HG03432 (cell line): ENCODE measurements around the gene PARP4.
"Not testable (repeated sequence)": the region's sequence is repeated elsewhere in the genome, so short reads cannot be mapped to it uniquely, and the experiment has no call there.

ENCODE experiments used
- ATAC-seq: cut with Tn5 transposase; IDR thresholded peaks from one replicate; pipeline ENCODE4 v1.9.1; 2021; ENCODE audit warnings: mild to moderate bottlenecking, moderate library complexity; ENCODE audit not compliant: unreplicated experiment

Gene PARP4

DNA sequence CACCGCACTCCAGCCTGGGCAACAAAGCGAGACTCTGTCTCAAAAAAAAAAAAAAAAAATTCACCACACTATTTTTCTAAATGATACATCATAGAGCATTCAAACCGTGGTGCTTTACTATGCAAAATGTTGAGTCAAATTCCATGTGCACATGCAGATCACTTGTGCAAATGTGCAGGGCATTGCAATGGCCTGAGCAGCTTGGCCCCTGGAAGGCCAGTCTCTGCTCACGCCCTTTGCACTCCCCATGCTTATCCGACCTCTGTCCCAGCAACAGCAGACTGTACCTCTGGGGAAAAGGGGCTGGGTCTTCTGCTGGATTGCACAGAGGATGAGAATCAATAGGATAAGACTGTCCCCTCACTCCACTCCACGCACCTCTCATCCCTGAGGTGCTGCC is 58.5 kb downstream of the PARP4 start:
- ATAC-seq: no peak

DNA sequence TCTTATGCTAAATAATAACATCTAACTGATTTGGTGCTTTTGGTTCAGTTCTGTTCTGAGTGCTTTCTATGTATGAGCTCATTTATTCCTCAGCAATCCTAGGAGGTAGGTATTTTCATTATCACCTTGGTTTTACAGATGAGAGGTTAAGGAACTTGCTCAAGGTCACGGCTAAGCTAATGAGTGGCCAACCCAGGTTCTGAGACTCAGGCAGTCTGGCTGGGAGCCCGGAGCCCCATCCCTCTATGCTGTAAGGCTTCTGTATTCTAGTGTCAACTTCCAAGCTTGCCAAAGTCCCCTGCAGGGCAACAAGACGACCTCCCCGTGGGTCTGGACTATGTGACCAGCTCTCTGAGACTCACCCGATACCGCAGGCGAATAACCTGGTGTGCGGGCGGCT is 60.5 kb downstream of the PARP4 start:
- ATAC-seq: no peak

GRCh38 chr13:24450530-24450929 is 62.0 kb downstream of the PARP4 start:
- ATAC-seq: no peak

- not testable (repeated sequence) for ATAC-seq
These were observed 67.7 kb downstream of the PARP4 start for GRCh38 chr13:24444851-24445250.

- ATAC-seq: no peak
These were observed 69.2 kb downstream of the PARP4 start for GRCh38 chr13:24443366-24443765.

DNA sequence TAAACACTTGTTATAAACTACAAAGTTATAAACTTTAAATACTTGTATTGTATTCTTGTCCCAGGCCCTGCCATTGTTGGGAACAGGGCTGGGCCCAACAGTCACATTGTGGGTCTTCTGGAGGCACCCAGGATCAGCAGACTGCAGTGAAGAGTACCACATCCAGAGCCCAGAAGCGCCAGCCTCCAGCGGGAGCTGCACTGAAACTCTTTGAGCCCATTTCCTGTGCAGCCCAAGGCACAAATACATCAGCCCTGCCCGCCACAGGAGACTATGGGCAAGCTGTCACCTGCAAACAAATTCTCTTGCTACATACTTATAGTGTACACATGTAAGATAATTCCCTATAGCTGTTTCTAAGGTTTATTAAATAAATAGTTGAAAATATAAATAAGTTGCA is 86.5 kb downstream of the PARP4 start:
- not testable (repeated sequence) for ATAC-seq

DNA sequence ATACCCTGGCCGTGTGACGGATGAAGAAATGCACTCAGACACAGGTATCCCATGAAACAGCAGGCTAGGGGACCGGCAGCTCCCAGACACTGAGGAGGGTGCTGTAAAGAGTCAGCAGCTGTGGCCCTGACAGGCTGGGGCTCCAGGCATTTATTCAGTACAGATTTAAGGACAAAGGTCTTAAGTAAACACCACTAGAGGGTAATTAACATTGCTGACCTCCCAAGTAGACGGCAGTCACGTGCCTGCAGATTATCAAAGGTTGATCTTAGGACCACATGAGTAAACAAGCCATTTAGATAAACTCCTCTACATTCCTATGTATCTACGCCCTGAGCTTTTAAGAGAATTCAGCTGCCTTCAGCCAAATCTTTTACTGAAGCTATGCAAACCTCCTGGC is 92.9 kb downstream of the PARP4 start:
- not testable (repeated sequence) for ATAC-seq

DNA sequence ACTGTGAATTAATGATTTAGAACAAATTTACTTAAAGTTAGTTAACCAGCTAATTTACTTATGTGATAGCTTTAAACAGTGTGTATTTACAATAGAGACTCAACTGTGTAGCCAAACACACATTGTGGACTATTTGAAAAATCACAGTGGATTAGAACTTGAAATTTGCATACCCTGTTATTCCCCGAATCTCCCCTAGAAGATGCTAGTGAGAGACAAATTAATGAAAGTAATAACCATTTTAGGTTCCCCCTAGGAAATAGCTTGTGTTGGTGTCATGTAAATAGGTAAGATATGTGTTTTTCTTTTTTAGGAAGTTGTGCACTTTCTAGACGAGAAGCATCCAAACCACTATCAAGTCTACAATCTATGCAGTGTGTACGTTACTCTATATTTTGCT is 104.7 kb downstream of the PARP4 start:
- no peak for ATAC-seq

GRCh38 chr13:24406524-24406923 is 106.1 kb downstream of the PARP4 start:
- no peak for ATAC-seq

- ATAC-seq: no peak
These were observed 115.8 kb downstream of the PARP4 start for GRCh38 chr13:24396821-24397220.

GRCh38 chr13:24392972-24393371 is 119.6 kb downstream of the PARP4 start:
- ATAC-seq: no peak

- not testable (repeated sequence) for ATAC-seq
These were observed 120.6 kb downstream of the PARP4 start for GRCh38 chr13:24391771-24392683.

DNA sequence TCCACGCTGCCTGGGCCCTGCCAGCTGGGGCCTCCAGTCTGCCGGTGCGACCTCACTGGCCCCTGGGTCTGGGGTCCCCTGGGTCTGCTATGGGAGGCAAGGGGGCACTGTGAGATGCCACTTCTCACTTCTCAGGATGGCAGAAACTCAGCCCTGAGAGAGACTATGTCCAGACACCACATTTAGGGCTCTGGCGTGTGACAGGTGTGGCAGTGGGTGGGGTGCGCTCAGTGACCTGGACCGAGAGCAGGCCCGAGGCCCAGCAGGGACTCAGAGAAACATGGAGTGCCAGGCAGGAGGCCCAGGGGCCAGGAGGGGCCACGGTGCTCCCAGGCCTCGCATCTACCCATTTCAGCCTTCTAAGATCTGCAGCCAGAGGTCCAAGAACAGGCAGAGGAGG is 121.8 kb downstream of the PARP4 start:
- ATAC-seq: not testable (repeated sequence)

- no peak for ATAC-seq
These were observed 123.1 kb downstream of the PARP4 start for GRCh38 chr13:24389506-24389905.

DNA sequence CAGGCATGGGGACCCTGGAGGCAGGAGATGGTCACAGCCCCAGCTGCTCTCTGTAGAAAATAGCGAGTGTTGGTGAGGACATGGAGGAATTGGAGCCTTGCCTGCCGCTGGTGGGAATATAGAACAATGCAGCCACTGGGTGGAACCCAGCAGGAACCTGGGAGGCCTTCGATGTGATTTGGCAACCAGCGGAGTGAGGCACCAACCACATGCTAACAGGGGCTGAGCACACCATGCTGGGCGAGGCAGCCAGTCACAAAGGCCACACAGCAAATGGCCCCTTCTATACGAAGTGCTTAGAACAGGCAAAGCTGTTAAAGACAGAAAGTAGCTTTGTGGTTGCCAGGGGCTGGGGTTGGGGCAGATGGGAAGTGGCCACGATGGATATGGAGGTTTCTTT is 123.8 kb downstream of the PARP4 start:
- ATAC-seq: not testable (repeated sequence)

DNA sequence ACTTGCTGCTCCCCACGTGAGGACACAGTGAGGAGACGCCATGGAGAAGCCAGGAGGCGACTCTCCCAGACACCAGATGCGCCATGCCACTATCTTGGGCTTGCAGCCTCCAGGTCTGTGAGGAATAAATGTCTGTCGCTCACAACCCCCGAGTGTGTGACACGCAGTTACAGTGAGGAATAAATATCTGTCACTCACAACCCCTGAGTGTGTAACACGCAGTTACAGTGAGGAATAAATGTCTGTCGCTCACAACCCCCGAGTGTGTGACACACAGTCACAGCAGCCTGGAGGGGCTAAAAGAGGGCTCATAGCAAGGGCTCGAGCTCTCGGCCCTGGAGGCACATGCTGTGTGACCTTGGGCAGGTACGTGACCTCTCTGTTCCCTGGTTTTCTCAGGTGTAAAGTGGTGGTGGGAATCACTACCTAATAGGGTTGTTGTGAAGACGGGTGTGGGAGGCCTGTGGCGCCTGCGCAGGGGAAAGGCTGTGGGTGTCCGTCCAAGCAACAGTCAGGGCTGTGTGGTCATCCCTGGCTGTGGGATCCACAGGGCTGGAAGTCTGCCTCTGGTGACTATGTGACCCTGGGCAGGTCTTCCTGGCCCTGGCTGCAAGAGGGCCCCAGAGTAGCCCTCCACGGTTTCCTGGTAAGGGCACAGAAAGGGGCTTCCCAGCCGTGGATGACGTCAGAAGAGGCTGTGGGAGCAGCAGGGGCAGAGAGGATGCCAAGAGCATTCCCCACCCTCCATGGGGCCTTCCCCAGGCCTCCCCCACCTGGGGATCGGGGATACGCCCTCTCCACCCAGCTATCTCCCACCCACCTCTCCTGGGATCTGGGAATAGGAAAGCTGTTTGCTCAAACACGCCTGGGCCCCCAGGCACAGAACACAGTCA is 125.5 kb downstream of the PARP4 start:
- no peak for ATAC-seq

GRCh38 chr13:24385902-24386301 is 126.7 kb downstream of the PARP4 start:
- no peak for ATAC-seq

- not testable (repeated sequence) for ATAC-seq
These were observed 127.6 kb downstream of the PARP4 start for GRCh38 chr13:24384946-24385345.

- not testable (repeated sequence) for ATAC-seq
These were observed 128.5 kb downstream of the PARP4 start for GRCh38 chr13:24384091-24384490.

GRCh38 chr13:24381541-24382265 is 130.9 kb downstream of the PARP4 start:
- ATAC-seq: no peak

DNA sequence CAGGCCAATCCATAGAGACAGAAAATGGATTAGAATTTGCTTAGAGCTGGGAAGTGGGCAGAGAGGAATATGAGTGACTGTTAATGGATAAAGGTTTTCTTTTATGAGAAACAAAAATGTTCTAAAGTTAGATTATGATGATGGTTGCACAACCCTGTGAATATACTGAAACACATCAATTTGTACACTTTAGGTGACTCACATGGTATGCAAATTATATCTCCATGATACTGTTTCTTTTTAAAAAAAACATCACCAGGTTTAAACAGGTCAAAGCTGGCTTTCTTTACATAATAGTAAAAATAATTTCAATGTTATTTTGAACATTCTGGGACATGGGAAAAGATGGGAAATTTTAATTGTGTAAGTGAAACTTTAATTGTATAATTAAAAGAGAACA is 131.7 kb downstream of the PARP4 start:
- not testable (repeated sequence) for ATAC-seq
